Activated CD8-positive, alpha-beta memory T cell treated with anti-CD3 and anti-CD28 coated beads for 4 hours (primary cell): Measurements from ENCODE around the gene GPR37L1.
"Not testable (repeated sequence)": the region's sequence is repeated elsewhere in the genome, so short reads cannot be mapped to it uniquely, and the experiment has no call there.

Source experiments
- DNase-seq, 2 donors: peaks; one replicate each; pipeline ENCODE4 v3.0.0-alpha.2; 2020; ENCODE audit warnings: low read depth in 2 of 2

GPR37L1 gene

GRCh38 chr1:202107801-202108731 is 14.7 kb upstream of the GPR37L1 start:
- DNase-seq: no peak

- no peak for DNase-seq
Observed at GRCh38 chr1:202110977-202111376, 11.7 kb upstream of the GPR37L1 start.

- not testable (repeated sequence) for DNase-seq
Observed at GRCh38 chr1:202111589-202111988, 11.1 kb upstream of the GPR37L1 start.

GRCh38 chr1:202112859-202113689 is 9.6 kb upstream of the GPR37L1 start:
- DNase-seq: no peak

- no peak for DNase-seq
Observed at GRCh38 chr1:202113690-202114300, 8.9 kb upstream of the GPR37L1 start.

GRCh38 chr1:202116287-202116686 is 6.4 kb upstream of the GPR37L1 start:
- no peak for DNase-seq

- no peak for DNase-seq
Observed at GRCh38 chr1:202117898-202118371, 4.8 kb upstream of the GPR37L1 start.

- no peak for DNase-seq
Observed at GRCh38 chr1:202121006-202121405, 1.7 kb upstream of the GPR37L1 start.

- no peak for DNase-seq
Observed at GRCh38 chr1:202123336-202123813, 658 bp downstream of the GPR37L1 start.

GRCh38 chr1:202124142-202124541 is 1.4 kb downstream of the GPR37L1 start:
- no peak for DNase-seq

- no peak for DNase-seq
Observed at GRCh38 chr1:202125611-202126010, 2.9 kb downstream of the GPR37L1 start.

- no peak for DNase-seq
Observed at GRCh38 chr1:202126426-202126825, 3.7 kb downstream of the GPR37L1 start.

GRCh38 chr1:202127061-202127460 is 4.3 kb downstream of the GPR37L1 start:
- no peak for DNase-seq

GRCh38 chr1:202127836-202128622 is 5.3 kb downstream of the GPR37L1 start:
- DNase-seq: no peak

GRCh38 chr1:202129453-202130296 is 7.0 kb downstream of the GPR37L1 start:
- DNase-seq: no peak

GRCh38 chr1:202130297-202130721 is 7.6 kb downstream of the GPR37L1 start:
- DNase-seq: no peak

- DNase-seq: no peak
Observed at GRCh38 chr1:202130816-202131522, 8.3 kb downstream of the GPR37L1 start.

- DNase-seq: no peak
Observed at GRCh38 chr1:202131956-202132821, 9.5 kb downstream of the GPR37L1 start.

GRCh38 chr1:202133001-202133400 is 10.3 kb downstream of the GPR37L1 start:
- DNase-seq: no peak
